HG03342 (cell line): ENCODE results near the gene CELA3A.
"Not testable (repeated sequence)": the region's sequence is repeated elsewhere in the genome, so short reads cannot be mapped to it uniquely, and the experiment has no call there.

Experiments used
- ATAC-seq: cut with Tn5 transposase; IDR thresholded peaks from one replicate; pipeline ENCODE4 v1.9.1; 2021; ENCODE audit warnings: mild to moderate bottlenecking, moderate library complexity; ENCODE audit not compliant: unreplicated experiment

Gene CELA3A

DNA sequence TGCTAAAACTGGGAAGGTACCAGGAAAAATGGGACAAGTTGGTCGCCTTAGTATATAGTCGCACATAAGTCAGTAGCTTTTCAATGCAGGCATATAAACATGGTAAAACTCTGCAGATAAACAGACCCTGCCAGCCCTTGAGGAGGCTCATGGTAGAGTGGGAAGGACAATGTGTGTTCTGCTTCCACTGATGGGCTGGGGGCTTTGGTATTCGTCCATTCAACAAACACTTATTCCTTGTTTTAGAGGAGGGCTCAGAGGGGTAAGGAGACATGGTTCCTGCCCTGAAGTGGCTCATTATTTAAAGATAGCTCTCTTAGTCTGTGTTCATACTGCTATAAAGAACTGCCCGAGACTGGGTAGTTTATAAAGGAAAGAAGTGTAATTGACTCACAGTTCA is 11.3 kb downstream of the CELA3A start:
- not testable (repeated sequence) for ATAC-seq

- not testable (repeated sequence) for ATAC-seq
Observed at GRCh38 chr1:22014575-22015206, 13.2 kb downstream of the CELA3A start.

GRCh38 chr1:22018583-22019559 is 17.4 kb downstream of the CELA3A start:
- ATAC-seq = no peak

GRCh38 chr1:22021061-22021460 is 19.6 kb downstream of the CELA3A start:
- ATAC-seq = no peak

DNA sequence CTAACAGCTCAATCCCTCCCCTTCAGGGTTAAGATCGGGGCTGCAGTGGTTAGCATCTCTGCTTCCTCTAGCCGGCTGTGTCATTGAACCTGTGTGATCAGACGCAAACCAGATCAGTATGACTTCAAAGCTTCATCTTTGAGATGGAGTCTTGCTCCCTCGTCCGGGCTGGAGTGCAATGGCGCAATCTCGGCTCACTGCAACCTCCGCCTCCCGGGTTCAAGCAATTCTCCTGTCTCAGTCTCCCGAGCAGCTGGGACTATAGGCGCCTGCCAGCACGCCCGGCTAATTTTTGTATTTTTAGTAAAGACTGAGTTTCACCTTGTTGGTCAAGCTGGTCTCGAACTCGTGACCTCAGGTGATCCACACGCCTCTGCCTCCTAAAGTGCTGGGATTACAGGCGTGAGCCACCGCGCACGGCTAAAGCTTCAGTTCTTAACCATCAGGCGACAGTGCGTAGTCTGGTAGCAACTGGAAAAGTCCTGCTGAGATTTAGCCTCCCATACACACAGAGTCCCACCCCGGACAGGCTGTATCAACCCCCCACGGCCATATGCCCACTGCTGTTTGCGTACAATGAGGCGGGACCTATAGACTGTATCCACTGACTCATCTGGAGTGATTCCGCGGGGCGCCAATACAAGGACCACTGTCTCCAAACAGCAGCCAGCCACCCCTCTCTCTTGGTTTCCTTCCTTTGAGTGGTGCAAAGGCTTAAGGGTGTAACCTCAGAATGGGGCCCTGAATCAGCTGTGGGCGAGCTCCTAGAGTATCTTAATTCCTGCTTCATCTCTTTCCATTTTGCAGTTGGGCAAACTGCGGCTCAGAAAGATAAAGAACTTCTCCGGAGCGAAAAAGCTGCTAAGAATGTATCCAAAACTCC is 23.3 kb downstream of the CELA3A start:
- peak; percentile 37 for ATAC-seq

DNA sequence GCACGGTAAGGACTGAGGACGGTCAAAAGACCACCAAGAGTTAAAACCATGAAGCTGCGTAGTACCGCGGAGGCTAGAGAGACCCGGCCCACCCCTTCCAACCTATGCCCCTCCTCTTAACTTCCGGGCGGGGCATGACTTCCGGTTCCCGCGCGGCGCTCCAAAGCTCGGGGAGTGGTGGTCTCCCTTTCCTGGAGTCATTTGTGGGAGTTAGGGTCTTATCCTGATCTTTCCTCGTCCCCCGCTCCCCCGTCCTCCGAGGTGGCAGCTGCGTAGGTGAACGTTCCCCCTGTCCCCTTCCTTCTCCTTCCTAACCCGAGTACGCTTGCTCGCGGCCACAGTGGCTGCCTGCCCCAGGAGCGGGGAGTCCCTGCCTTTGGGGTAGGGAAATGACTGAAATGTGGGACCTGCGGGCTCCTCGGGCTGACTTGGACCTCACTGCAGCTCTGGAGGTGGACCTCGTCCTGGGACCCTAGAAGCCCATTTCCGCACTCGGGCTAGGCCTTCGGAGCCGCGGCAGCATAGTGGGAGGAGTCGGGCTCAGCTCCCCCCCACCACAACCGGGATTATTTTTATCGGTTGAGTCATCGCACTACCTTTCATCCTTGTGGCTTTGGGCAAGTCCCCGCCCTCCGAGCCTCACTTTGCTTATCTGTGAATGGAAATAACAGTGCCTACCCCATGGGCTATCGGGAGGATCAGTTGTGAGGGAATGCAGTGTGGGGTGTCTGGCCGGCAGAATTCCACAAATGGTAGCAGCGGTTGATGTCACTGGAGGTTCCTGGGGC is 24.1 kb downstream of the CELA3A start:
- peak; percentile 69 for ATAC-seq

GRCh38 chr1:22026924-22027289 is 25.4 kb downstream of the CELA3A start:
- no peak for ATAC-seq

DNA sequence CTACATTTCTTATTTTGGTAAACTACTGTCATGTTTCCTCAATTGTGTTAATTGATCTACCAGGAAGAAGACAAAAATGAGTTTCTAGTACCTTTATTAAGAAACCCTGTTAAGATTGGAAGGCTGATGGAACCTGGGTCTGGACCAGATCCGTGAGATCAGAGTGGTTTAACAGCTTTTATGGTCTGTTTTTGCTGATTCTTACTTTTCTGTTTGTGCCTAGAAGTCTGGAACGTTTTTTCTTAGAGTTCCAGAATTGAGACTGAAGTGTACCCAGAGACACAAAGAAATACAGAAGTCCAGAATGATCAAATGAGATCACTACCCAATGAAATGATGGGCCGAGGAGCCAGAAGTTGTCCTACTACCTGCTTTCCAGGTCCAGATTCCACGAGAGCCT is 28.6 kb downstream of the CELA3A start:
- no peak for ATAC-seq

- no peak for ATAC-seq
Observed at GRCh38 chr1:22030473-22030872, 29.0 kb downstream of the CELA3A start.

GRCh38 chr1:22031214-22031962 is 29.9 kb downstream of the CELA3A start:
- ATAC-seq = no peak

DNA sequence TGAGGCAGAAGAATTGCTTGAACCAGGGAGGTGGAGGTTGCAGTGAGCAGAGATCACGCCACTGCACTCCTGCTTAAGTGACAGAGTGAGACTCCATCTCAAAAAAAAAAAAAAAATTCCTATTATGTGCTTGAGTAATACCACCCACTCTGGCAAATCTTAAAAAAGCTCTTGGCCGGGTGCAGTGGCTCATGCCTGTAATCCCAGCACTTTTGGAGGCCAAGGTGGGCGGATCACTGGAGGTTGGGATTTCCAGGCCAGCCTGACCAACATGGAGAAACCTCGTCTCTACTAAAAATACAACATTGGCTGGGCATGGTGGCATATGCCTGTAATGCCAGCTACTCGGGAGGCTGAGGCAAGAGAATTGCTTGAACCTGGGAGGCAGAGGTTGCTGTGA is 33.4 kb downstream of the CELA3A start:
- not testable (repeated sequence) for ATAC-seq

DNA sequence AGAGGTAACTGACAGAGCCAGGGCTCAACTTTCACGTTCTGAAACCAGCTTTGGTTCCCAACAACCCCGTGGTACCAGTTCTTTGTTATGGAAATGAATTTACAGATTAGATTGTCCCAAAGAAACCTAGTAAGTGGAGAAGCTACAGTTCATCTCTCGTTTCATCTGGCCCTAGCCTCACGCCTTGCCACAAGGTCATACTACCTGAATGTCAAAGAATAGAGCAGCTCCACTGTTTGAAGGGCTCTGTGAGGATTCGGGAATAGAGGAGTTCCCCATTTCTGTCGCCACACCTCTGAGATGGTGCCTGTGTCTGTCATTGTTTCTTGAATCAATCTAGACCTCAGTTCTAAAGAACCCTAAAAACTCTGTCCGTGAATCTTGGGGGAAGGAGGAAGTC is 36.1 kb downstream of the CELA3A start:
- ATAC-seq = no peak

DNA sequence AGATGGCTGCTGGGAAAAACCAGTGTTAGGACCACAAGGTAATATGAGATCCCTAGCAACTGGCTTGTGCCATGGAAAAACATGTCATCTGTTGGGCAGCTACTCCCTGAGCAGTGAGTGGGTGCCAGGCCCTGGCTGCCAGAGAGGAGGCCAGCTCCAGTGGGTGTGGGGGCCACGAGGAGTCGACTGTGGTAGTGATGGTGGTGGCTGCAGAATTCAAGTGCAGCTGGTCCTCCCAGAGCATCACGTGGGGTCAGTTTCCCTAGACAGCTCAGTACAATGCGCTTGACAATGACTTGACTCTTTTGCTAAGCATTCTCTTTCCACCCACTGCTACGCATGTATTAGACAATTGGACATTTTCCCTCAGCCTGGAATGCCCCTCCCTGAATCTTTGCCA is 36.6 kb downstream of the CELA3A start:
- ATAC-seq = no peak

DNA sequence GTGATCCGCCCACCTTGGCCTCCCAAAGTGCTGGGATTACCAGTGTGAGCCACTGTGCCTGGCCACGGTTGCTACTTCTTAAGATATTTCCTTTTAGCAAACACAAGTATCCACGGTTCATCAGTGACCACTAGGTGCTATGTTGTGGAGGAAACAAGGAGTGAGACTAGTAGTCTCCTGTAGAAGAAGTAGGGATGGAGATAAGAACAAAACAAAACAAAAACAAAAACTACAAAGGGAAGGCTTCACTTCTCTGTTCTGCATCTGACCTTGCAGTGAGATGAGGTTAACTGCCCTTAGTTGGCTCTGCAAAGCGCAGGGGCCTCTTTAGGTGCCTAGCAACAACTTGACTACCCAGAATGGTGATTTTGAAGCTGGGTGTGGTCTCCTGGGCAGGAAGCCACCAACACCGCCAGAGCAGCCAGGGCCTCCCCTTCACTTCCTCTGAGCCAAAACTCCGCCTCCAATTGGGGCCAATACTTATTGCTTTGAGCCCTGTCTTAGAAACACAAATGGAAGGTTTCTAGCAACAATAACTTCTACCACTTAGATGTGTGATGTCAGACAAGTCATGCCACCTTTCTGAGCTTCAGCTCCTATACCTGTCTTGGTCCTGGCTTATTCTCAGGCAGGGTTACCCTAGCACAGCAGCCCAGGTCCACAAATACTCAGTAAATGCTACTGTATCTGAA is 38.3 kb downstream of the CELA3A start:
- ATAC-seq = peak; percentile 94

DNA sequence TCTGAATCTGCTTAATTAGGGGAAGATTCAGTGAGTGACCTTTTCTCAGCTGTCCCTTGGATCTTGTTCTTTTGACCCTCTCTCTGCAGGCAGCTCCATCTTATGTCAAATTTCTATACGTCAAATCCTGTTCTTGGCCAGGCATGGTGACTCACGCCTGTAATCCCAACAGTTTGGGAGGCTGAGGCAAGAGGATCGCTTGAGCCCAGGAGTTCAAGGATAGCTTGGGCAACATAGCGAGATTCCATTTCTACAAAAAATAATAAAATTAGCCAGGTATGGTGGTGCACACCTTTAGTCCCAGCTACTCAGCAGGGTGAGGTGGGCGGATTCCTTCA is 38.8 kb downstream of the CELA3A start:
- no peak for ATAC-seq

DNA sequence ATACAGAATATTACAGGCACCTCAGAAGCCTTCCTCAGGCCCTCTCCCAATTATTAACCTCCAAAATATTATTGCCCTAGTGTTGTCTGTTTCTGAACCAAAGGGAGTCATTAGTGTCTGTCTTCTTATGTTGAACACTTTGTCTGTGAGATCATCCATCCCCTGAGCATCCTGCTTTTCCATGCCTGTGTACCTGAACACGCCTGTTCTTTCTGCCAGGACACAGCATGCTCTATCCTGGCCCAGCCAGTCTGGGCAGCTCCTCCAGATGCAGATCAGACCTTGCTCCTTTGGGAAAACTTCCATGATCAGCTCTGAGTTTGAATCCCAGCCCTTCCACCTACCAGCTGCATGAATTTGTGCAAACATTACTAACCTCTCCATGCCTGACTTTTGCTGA is 40.0 kb downstream of the CELA3A start:
- ATAC-seq = no peak

GRCh38 chr1:22043198-22043769 is 41.8 kb downstream of the CELA3A start:
- ATAC-seq = no peak

DNA sequence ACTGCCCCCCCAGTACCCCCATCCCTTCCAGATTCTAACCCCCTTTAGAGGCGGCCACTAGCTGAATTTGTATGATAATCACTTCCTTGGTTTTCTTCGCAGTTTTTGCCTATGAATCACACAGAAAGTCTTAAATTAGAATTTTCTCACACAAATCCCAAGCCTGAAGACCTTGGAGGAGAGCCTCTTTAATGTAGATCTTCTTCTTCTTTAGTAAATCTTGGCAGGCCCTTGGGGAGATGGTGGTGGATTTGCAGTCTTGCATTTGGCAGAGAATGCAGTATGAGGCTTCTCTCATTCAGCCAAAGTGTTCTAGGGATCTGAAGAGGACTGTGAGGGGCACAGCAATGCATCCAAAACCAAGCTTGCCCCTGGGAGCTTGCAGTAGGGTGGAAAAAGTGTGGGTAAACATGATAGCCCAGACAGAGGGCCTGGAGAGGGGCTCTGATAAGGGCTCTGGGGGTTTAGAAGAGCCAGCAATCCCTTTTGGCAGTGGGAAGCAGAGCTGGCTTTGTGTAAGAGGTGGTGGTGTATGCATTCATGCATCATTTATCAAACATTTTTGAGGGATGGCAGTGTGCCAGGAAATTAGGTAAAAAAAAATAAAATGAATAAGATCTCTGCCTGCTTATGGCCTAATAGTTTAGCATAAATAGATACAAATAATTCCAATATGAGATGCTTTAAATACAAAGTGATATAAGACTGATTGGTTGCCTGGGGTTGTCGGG is 43.4 kb downstream of the CELA3A start:
- no peak for ATAC-seq
